WTC11 (cell line): ENCODE data around the gene COL16A1. TPM values are rescaled to one million over a fixed set of nuclear protein-coding genes. Genes with fewer than 3 reads are reported as not detected.

ENCODE experiments used
- ATAC-seq: fragments of 200-7000 bp; cut with Tn5 transposase; 2 replicates; pipeline ENCODE4 v1.10.0; 2021; ENCODE audit warnings: mild to moderate bottlenecking, moderate library complexity
- CTCF ChIA-PET: fragments of 300-600 bp; sonication (Branson Sonifier 250); formaldehyde crosslinking; loops from one replicate; lab custom pipeline; 2021; ENCODE audit warnings: antibody characterized with exemption; lab: Charles Lee
- POLR2A ChIA-PET: fragments of 350-600 bp; sonication (Branson Sonifier 250); formaldehyde crosslinking; loops from one replicate; lab custom pipeline; 2021; ENCODE audit warnings: antibody characterized with exemption; lab: Charles Lee
- DNase-seq: peaks from one replicate; pipeline ENCODE4 v3.0.0; 2021; ENCODE audit warnings: low spot score
- H3K27ac Mint-ChIP-seq: 2 replicates; pipeline ENCODE4 v1.8.0; 2021; ENCODE audit warnings: mixed read lengths
- H3K27me3 Mint-ChIP-seq: 2 replicates; pipeline ENCODE4 v1.8.0; 2021; ENCODE audit warnings: low read depth, mild to moderate bottlenecking, moderate library complexity, mixed read lengths
- H3K36me3 Mint-ChIP-seq: 2 replicates; pipeline ENCODE4 v1.8.0; 2021; ENCODE audit warnings: mixed read lengths
- H3K4me1 Mint-ChIP-seq: 2 replicates; pipeline ENCODE4 v1.8.0; 2022; ENCODE audit warnings: mixed read lengths
- H3K4me3 Mint-ChIP-seq: 2 replicates; pipeline ENCODE4 v1.8.0; 2021; ENCODE audit warnings: mild to moderate bottlenecking, moderate library complexity, mixed read lengths
- H3K9me3 Mint-ChIP-seq: 2 replicates; pipeline ENCODE4 v1.8.0; 2021; ENCODE audit warnings: mixed read lengths
- AFF4 ChIP-seq: sonication (generic); formaldehyde crosslinking; IDR thresholded peaks from 2 replicates; pipeline ENCODE4 v1.8.1; 2023; ENCODE audit warnings: mild to moderate bottlenecking, missing genetic modification reagents, borderline replicate concordance
- ATF3 ChIP-seq: sonication (generic); formaldehyde crosslinking; conservative IDR thresholded peaks from 2 replicates; pipeline ENCODE4 v1.8.1; 2022; ENCODE audit warnings: mild to moderate bottlenecking, missing genetic modification reagents
- ATF6 ChIP-seq: sonication (generic); formaldehyde crosslinking; IDR thresholded peaks from 2 replicates; pipeline ENCODE4 v1.8.1; 2023; ENCODE audit warnings: mild to moderate bottlenecking, missing genetic modification reagents
- CBFB ChIP-seq: sonication (generic); formaldehyde crosslinking; IDR thresholded peaks from 2 replicates; pipeline ENCODE4 v1.8.1; 2022; ENCODE audit warnings: mild to moderate bottlenecking, low read depth, missing genetic modification reagents
- CTCF ChIP-seq: fragments of 200-600 bp; IDR thresholded peaks from 2 replicates; pipeline ENCODE4 v1.8.0; 2022; ENCODE audit warnings: antibody characterized with exemption
- ERG ChIP-seq: fragments of 250-450 bp; sonication (Bioruptor Pico); IDR thresholded peaks from 2 replicates; pipeline ENCODE4 v1.8.0; 2021; ENCODE audit warnings: mild to moderate bottlenecking
- ESRRA ChIP-seq: sonication (generic); formaldehyde crosslinking; IDR thresholded peaks from 2 replicates; pipeline ENCODE4 v1.8.1; 2022; ENCODE audit warnings: mild to moderate bottlenecking, missing genetic modification reagents, borderline replicate concordance
- FOXJ3 ChIP-seq: sonication (generic); formaldehyde crosslinking; IDR thresholded peaks from 2 replicates; pipeline ENCODE4 v1.9.0; 2021; ENCODE audit warnings: missing genetic modification reagents, mild to moderate bottlenecking, borderline replicate concordance
- FOXK1 ChIP-seq: sonication (generic); formaldehyde crosslinking; IDR thresholded peaks from 2 replicates; pipeline ENCODE4 v1.8.0; 2022; ENCODE audit warnings: mild to moderate bottlenecking, moderate library complexity, missing genetic modification reagents
- GRHL2 ChIP-seq: fragments of 250-450 bp; sonication (Bioruptor Pico); IDR thresholded peaks from 2 replicates; pipeline ENCODE4 v1.8.0; 2022; ENCODE audit warnings: mild to moderate bottlenecking, moderate library complexity; ENCODE audit not compliant: insufficient replicate concordance, severe bottlenecking
- IRF2 ChIP-seq: sonication (generic); formaldehyde crosslinking; IDR thresholded peaks from 2 replicates; pipeline ENCODE4 v1.8.0; 2022; ENCODE audit warnings: low read depth, missing genetic modification reagents, borderline replicate concordance
- RELA ChIP-seq: sonication (generic); formaldehyde crosslinking; IDR thresholded peaks from 2 replicates; pipeline ENCODE4 v1.8.1; 2022; ENCODE audit warnings: missing genetic modification reagents, mild to moderate bottlenecking, borderline replicate concordance
- SMAD3 ChIP-seq: sonication (generic); formaldehyde crosslinking; IDR thresholded peaks from 2 replicates; pipeline ENCODE4 v1.8.0; 2022; ENCODE audit warnings: missing genetic modification reagents, mild to moderate bottlenecking, borderline replicate concordance
- TCF7 ChIP-seq: sonication (generic); formaldehyde crosslinking; IDR thresholded peaks from 2 replicates; pipeline ENCODE4 v1.8.0; 2022; ENCODE audit warnings: mild to moderate bottlenecking, low read depth, missing genetic modification reagents, moderate library complexity
- TEAD1 ChIP-seq: sonication (generic); formaldehyde crosslinking; IDR thresholded peaks from 2 replicates; pipeline ENCODE4 v1.8.0; 2022; ENCODE audit warnings: mild to moderate bottlenecking, missing genetic modification reagents
- ZMAT4 ChIP-seq: fragments of 250-450 bp; sonication (Bioruptor Pico); IDR thresholded peaks from 2 replicates; pipeline ENCODE4 v1.9.0; 2021; ENCODE audit warnings: mild to moderate bottlenecking
- ZNF317 ChIP-seq: sonication (generic); formaldehyde crosslinking; IDR thresholded peaks from 2 replicates; pipeline ENCODE4 v1.8.1; 2023; ENCODE audit warnings: low read depth, mild to moderate bottlenecking, moderate library complexity, missing genetic modification reagents, borderline replicate concordance
- ZNF396 ChIP-seq: fragments of 250-450 bp; sonication (Bioruptor Pico); IDR thresholded peaks from 2 replicates; pipeline ENCODE4 v1.8.0; 2021; ENCODE audit warnings: mild to moderate bottlenecking, moderate library complexity, borderline replicate concordance
- ZNF671 ChIP-seq: fragments of 250-450 bp; sonication (Bioruptor Pico); IDR thresholded peaks from 2 replicates; pipeline ENCODE4 v1.8.0; 2021; ENCODE audit warnings: mild to moderate bottlenecking
- ZSCAN18 ChIP-seq: fragments of 250-450 bp; sonication (Bioruptor Pico); IDR thresholded peaks from 2 replicates; pipeline ENCODE4 v2.1.2; 2022; ENCODE audit warnings: mild to moderate bottlenecking, moderate library complexity
- total RNA-seq: library from RNA; stranded (reverse); gene quantifications from 3 replicates; pipeline ENCODE4 v1.2.3, GENCODE V29; 2021

The COL16A1 gene
- total RNA-seq, 1 experiment from 2014 or later: 8.8 TPM

- no peak for TF ChIP-seq TCF7 (CRISPR knock-in tag)
- no peak for TF ChIP-seq SMAD3 (CRISPR knock-in tag)
- TF ChIP-seq ERG (CRISPR knock-in tag): no peak
- TF ChIP-seq ZNF396 (CRISPR knock-in tag): no peak
- no peak for TF ChIP-seq CBFB (CRISPR knock-in tag)
- no peak for TF ChIP-seq ZMAT4 (CRISPR knock-in tag)
- no peak for TF ChIP-seq AFF4 (CRISPR knock-in tag)
- no peak for TF ChIP-seq FOXK1 (CRISPR knock-in tag)
- TF ChIP-seq CTCF: no peak
- TF ChIP-seq IRF2 (CRISPR knock-in tag): no peak
Observed at GRCh38 chr1:31628931-31629556, 74.8 kb downstream of the COL16A1 start (continued).

GRCh38 chr1:31627930-31628559 lies 75.8 kb downstream of the COL16A1 start:
- ATAC-seq: no peak
- 0 out of 2 replicates have a peak overlapping the region, but pooled peaks have one; percentile 7 for H3K27ac Mint-ChIP-seq
- ChIA-PET CTCF (interaction anchor here (1.4 kb wide), 1 partner anchor 10 kb away, joined by 9 read pairs; no protein-coding TSS in a partner anchor), POLR2A (no interaction called here)
- 0 out of 2 replicates have a peak, but pooled peaks cover 4% of the 10 kb centered on the region for H3K4me1 Mint-ChIP-seq
- H3K36me3 Mint-ChIP-seq: peaks cover 17% of the 10 kb centered on the region
- no peaks in the 10 kb centered on the region for H3K27me3 Mint-ChIP-seq
- no peak for DNase-seq
- no peaks in the 10 kb centered on the region for H3K9me3 Mint-ChIP-seq
- no peak overlapping the region for H3K4me3 Mint-ChIP-seq
- no peak for TF ChIP-seq ZNF396 (CRISPR knock-in tag)
- no peak for TF ChIP-seq RELA (CRISPR knock-in tag)
- no peak for TF ChIP-seq ATF3
- no peak for TF ChIP-seq ZSCAN18 (CRISPR knock-in tag)
- TF ChIP-seq ZNF317 (CRISPR knock-in tag): no peak
- TF ChIP-seq ESRRA (CRISPR knock-in tag): no peak
- TF ChIP-seq CTCF: no peak
- no peak for TF ChIP-seq FOXJ3 (CRISPR knock-in tag)
- TF ChIP-seq GRHL2: no peak
- no peak for TF ChIP-seq ZNF671 (CRISPR knock-in tag)
- TF ChIP-seq ATF6 (CRISPR knock-in tag): no peak
- no peak for TF ChIP-seq TEAD1 (CRISPR knock-in tag)
